ENCODE measurements around the gene NOS3.

Gene NOS3

DNA sequence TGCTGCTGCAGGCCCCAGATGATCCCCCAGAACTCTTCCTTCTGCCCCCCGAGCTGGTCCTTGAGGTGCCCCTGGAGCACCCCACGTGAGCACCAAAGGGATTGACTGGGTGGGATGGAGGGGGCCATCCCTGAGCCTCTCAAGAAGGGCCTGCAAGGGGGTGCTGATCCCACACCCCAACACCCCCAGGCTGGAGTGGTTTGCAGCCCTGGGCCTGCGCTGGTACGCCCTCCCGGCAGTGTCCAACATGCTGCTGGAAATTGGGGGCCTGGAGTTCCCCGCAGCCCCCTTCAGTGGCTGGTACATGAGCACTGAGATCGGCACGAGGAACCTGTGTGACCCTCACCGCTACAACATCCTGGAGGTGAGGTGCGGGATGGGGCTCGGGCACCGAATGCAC, 8.2 kb downstream of the NOS3 start:
- Histone ChIP-seq H3K9me3 (no peaks in the 10 kb centered on the region), H3K4me3 (no peak overlapping the region), H3K4me1 (no peaks in the 10 kb centered on the region; the same call in 1 of the 2 replicates), H3K27me3 (ENCODE audit: low read depth) (no peaks in the 10 kb centered on the region), H3K36me3 (replicated peaks) (no peaks in the 10 kb centered on the region)
- in situ Hi-C loops (cut with MboI; ENCODE audit: low sequenced_read_pairs): no loop called here
- DNase-seq (ENCODE audit: low spot score in 2 of 2): no peak

DNA sequence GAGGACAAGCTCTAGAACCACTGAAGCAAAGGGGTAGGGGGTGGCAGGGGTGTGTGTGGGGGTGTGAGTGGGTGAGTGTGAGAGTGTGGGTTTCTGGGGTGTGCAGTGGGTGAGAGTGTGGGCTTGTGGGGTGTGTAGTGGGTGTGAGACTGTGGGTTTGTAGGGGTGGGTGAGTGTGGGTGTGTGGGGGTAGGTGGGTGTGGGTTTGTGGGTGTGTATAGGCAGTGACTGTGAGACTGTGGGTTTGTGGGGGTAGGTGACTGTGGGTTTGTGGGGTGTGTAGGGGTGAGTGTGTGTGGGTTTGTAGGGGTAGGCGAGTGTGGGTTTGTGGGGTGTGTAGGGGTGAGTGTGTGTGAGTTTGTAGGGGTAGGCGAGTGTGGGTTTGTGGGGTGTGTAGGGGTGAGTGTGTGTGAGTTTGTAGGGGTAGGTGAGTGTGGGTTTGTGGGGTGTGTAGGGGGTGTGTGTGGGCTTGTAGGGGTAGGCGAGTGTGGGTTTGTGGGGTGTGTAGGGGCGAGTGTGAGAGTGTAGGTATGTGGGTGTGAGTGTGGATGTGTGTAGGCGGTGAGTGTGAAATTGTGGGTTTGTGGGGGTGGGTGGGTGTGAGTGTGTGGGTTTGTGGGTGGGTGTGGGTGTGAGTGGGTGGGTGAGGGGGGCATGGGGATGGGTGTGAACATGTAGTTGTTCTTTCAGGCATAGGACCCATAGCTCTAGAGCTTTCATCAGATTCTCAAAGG, 8.8 kb downstream of the NOS3 start:
- Histone ChIP-seq H3K36me3 (replicated peaks) (no peaks in the 10 kb centered on the region), H3K4me3 (no peak overlapping the region), H3K9me3 (no peaks in the 10 kb centered on the region), H3K27me3 (ENCODE audit: low read depth) (no peaks in the 10 kb centered on the region), H3K4me1 (no peaks in the 10 kb centered on the region; the same call in 1 of the 2 replicates)
- DNase-seq (ENCODE audit: low spot score in 2 of 2): no peak
- in situ Hi-C loops (cut with MboI; ENCODE audit: low sequenced_read_pairs): no loop called here

DNA sequence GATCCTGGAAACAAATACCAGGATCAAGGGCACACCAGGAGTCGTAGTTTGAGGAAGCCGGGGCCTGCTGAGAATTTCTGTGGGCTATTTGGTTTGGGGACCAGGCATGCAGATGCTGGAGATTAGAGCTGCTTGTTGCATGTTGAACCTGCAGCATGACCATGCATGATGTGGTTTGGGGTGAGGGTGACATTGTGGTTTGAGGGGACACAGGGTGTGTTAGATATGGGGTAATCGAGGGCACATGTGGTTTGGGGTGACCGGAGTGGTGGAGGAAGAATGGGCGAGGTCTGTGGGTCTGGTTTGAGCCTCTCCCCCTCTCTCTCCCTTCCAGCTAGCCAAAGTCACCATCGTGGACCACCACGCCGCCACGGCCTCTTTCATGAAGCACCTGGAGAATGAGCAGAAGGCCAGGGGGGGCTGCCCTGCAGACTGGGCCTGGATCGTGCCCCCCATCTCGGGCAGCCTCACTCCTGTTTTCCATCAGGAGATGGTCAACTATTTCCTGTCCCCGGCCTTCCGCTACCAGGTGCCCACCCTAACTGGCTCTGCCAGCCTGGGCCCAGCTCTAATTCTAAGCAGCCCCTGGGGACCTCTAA, 10.2 kb downstream of the NOS3 start:
- H3K36me3 ChIP-seq (replicated peaks): no peaks in the 10 kb centered on the region
- no peaks in the 10 kb centered on the region; the same call in 1 of the 2 replicates for H3K4me1 ChIP-seq
- no peaks in the 10 kb centered on the region for H3K27me3 ChIP-seq (ENCODE audit: low read depth)
- H3K4me3 ChIP-seq: no peak overlapping the region
- no peaks in the 10 kb centered on the region for H3K9me3 ChIP-seq
- DNase-seq (ENCODE audit: low spot score in 2 of 2): no peak
- in situ Hi-C loops (cut with MboI; ENCODE audit: low sequenced_read_pairs): no loop called here

GRCh38 chr7:151001546-151001945, 10.7 kb downstream of the NOS3 start:
- H3K4me3 ChIP-seq: no peak overlapping the region
- no peak for DNase-seq (ENCODE audit: low spot score in 2 of 2)
- no peaks in the 10 kb centered on the region for H3K27me3 ChIP-seq (ENCODE audit: low read depth)
- no peaks in the 10 kb centered on the region; the same call in 1 of the 2 replicates for H3K4me1 ChIP-seq
- in situ Hi-C loops (cut with MboI; ENCODE audit: low sequenced_read_pairs): no loop called here
- no peaks in the 10 kb centered on the region for H3K9me3 ChIP-seq
- H3K36me3 ChIP-seq (replicated peaks): no peaks in the 10 kb centered on the region

GRCh38 chr7:151003572-151003971, 12.8 kb downstream of the NOS3 start:
- Histone ChIP-seq H3K36me3 (replicated peaks) (no peaks in the 10 kb centered on the region), H3K9me3 (no peaks in the 10 kb centered on the region), H3K4me1 (no peaks in the 10 kb centered on the region; the same call in 1 of the 2 replicates), H3K4me3 (no peak overlapping the region), H3K27me3 (ENCODE audit: low read depth) (no peaks in the 10 kb centered on the region)
- in situ Hi-C loops (cut with MboI; ENCODE audit: low sequenced_read_pairs): no loop called here
- DNase-seq (ENCODE audit: low spot score in 2 of 2): no peak

DNA sequence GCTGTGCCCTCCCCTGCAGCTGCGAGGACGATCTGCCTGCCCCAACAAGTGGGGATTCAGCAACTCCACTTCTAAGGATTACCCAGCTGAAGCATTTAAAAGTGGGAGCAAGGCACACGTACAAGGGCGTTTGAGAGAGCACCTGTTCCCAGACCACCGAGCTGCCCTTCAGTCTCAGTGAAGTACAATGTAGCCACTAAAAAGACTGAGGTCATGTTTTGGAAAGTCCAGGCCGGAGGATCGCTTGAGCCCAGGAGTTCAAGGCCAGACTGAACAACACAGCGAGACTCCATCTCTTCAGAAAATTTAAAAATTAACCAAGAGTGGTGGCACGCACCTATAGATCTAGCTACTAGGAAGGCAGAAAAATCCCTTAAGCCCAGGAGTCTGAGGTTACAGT, 14.7 kb downstream of the NOS3 start:
- in situ Hi-C loops (cut with MboI; ENCODE audit: low sequenced_read_pairs): no loop called here
- no peaks in the 10 kb centered on the region; the same call in 1 of the 2 replicates for H3K4me1 ChIP-seq
- no peaks in the 10 kb centered on the region for H3K27me3 ChIP-seq (ENCODE audit: low read depth)
- no peak for DNase-seq (ENCODE audit: low spot score in 2 of 2)
- no peaks in the 10 kb centered on the region for H3K9me3 ChIP-seq
- H3K36me3 ChIP-seq (replicated peaks): no peaks in the 10 kb centered on the region
- no peak overlapping the region for H3K4me3 ChIP-seq

DNA sequence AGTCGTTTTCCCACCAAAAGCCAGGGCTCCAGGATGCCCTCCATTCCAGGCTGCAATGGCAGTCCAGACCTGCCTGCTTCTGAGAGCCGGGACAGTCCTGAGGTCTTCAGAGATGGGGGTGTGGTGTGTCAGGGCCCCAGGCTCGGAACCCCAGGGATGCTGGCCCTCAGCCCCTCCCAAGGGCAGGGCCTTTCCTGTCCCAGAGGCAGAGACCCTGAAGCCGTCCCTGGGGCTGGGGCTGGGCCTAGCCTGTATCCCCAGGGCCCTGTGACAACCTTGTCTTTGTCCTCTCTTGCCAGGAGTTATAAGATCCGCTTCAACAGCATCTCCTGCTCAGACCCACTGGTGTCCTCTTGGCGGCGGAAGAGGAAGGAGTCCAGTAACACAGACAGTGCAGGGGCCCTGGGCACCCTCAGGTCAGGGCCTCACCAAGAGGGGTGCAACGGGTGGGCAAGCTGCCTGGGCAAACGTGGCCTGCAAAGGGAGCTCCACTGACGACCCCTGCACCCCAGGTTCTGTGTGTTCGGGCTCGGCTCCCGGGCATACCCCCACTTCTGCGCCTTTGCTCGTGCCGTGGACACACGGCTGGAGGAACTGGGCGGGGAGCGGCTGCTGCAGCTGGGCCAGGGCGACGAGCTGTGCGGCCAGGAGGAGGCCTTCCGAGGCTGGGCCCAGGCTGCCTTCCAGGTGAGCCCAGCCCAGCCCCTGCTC, 15.9 kb downstream of the NOS3 start:
- in situ Hi-C loops (cut with MboI; ENCODE audit: low sequenced_read_pairs): no loop called here
- Histone ChIP-seq H3K9me3 (no peaks in the 10 kb centered on the region), H3K27me3 (ENCODE audit: low read depth) (no peaks in the 10 kb centered on the region), H3K4me1 (no peaks in the 10 kb centered on the region; the same call in 1 of the 2 replicates), H3K4me3 (no peak overlapping the region), H3K36me3 (replicated peaks) (no peaks in the 10 kb centered on the region)
- DNase-seq (ENCODE audit: low spot score in 2 of 2): no peak

DNA sequence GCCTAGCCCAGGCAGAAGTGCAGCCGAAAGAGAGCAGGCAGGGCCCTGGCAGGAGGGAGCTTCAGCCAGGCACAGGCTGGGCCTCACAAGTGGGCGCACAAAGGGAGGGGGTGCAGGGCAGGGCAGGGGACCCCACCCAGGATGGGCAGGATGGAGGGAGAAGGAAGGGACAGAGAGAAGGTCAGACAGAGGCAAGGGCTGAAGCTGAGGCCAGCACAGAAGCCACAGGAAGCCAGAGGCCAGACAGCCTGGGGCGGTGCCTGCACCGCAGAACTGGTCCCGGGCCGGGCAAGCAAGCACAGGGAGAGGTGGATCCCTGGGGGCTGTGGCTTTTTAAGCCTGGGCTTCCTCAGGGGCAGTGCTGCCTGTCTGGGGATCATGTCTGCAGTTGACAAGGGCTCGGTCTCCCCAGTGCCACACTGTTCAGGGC, 16.7 kb downstream of the NOS3 start:
- Histone ChIP-seq H3K27me3 (ENCODE audit: low read depth) (no peaks in the 10 kb centered on the region), H3K36me3 (replicated peaks) (no peaks in the 10 kb centered on the region), H3K9me3 (no peaks in the 10 kb centered on the region), H3K4me3 (no peak overlapping the region), H3K4me1 (no peaks in the 10 kb centered on the region; the same call in 1 of the 2 replicates)
- in situ Hi-C loops (cut with MboI; ENCODE audit: low sequenced_read_pairs): no loop called here
- DNase-seq (ENCODE audit: low spot score in 2 of 2): no peak

DNA sequence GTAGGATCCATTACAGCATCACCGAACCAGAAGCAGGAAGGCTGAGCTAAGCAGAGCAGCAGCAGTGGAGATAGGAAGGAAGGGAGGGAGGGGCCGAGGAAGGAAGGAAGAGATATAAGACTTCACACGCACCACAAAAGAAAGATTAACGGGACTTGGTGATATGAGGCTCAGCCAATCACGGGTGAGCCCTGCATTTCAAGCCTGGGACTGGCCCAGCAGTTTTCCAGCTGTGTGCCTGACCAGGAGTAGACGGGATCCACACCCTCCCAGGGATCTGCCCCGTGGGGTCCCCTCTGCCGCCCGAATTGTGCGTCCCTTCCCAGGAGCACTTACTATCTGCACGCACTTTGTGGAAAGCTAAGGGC, 17.3 kb downstream of the NOS3 start:
- Histone ChIP-seq H3K4me1 (no peaks in the 10 kb centered on the region; the same call in 1 of the 2 replicates), H3K36me3 (replicated peaks) (no peaks in the 10 kb centered on the region), H3K4me3 (no peak overlapping the region), H3K9me3 (no peaks in the 10 kb centered on the region), H3K27me3 (ENCODE audit: low read depth) (no peaks in the 10 kb centered on the region)
- no peak for DNase-seq (ENCODE audit: low spot score in 2 of 2)
- in situ Hi-C loops (cut with MboI; ENCODE audit: low sequenced_read_pairs): no loop called here

DNA sequence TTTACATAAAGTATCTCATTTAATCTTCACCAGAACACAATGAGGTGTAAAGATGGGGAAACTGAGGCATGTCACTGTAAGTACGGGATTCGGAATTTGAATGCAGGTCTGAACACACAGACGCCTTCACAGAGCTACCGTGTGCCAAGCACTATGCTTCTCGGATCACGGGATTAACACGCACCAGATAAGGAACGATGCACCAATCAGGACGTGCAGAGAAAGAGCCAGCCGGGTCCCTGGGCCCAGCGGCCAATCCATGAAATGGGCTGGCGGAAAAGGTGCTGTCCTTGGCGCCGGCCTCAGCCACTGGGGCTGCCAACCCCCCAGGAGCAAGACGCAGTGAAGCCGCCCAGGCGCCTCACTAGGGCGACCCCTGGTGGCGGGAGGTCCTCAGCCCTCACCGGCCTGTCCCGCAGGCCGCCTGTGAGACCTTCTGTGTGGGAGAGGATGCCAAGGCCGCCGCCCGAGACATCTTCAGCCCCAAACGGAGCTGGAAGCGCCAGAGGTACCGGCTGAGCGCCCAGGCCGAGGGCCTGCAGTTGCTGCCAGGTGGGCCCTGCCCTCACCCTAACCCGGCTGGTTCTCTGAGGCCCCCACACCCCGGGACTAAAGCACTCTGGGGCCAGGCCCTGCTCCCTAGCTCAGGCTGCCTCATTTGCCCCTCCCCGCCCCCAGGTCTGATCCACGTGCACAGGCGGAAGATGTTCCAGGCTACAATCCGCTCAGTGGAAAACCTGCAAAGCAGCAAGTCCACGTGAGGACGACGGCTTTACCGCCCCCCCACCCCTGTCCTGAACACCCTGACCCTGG, 17.9 kb downstream of the NOS3 start:
- Histone ChIP-seq H3K36me3 (replicated peaks) (no peaks in the 10 kb centered on the region), H3K27me3 (ENCODE audit: low read depth) (no peaks in the 10 kb centered on the region), H3K4me3 (no peak overlapping the region), H3K9me3 (no peaks in the 10 kb centered on the region), H3K4me1 (no peaks in the 10 kb centered on the region)
- in situ Hi-C loops (cut with MboI; ENCODE audit: low sequenced_read_pairs): no loop called here
- peak in 1 of 2 experiments; percentile 60 for DNase-seq (ENCODE audit: low spot score in 2 of 2)

DNA sequence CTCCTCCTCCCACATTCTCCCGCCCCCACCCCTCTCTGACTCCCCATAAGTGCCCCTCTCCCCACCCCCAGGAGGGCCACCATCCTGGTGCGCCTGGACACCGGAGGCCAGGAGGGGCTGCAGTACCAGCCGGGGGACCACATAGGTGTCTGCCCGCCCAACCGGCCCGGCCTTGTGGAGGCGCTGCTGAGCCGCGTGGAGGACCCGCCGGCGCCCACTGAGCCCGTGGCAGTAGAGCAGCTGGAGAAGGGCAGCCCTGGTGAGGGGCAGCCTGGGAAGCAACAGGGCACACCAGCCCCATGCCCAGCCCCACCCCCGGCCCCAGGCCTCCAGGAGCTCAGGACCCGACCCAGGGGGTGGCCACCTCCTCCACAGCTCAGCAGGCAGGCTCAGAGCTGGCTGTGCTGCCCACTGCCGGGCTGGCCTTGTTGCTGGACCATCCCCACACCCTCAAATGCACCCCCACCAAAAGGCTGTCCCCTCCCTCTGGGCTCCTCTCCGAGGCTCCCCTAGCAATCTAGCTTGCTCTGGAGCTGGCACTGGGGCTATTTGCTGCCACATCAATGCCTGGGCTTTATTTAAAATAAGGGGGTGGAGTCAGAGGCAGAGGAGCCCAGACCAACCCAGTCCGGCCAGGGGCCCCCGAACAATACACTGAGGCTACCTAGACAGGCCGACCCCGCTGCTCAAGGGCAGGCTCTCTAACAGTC, 18.7 kb downstream of the NOS3 start:
- no peaks in the 10 kb centered on the region for H3K9me3 ChIP-seq
- no peaks in the 10 kb centered on the region for H3K27me3 ChIP-seq (ENCODE audit: low read depth)
- H3K4me1 ChIP-seq: no peaks in the 10 kb centered on the region
- in situ Hi-C loops (cut with MboI; ENCODE audit: low sequenced_read_pairs): no loop called here
- DNase-seq (ENCODE audit: low spot score in 2 of 2): no peak
- no peak overlapping the region for H3K4me3 ChIP-seq
- H3K36me3 ChIP-seq (replicated peaks): no peaks in the 10 kb centered on the region

GRCh38 chr7:151010037-151010306, 19.2 kb downstream of the NOS3 start:
- H3K36me3 ChIP-seq (replicated peaks): no peaks in the 10 kb centered on the region
- H3K4me1 ChIP-seq: no peaks in the 10 kb centered on the region
- H3K9me3 ChIP-seq: no peaks in the 10 kb centered on the region
- in situ Hi-C loops (cut with MboI; ENCODE audit: low sequenced_read_pairs): no loop called here
- DNase-seq (ENCODE audit: low spot score in 2 of 2): no peak
- no peaks in the 10 kb centered on the region for H3K27me3 ChIP-seq (ENCODE audit: low read depth)
- H3K4me3 ChIP-seq: no peak overlapping the region

- in situ Hi-C loops (cut with MboI; ENCODE audit: low sequenced_read_pairs): no loop called here
- H3K9me3 ChIP-seq: no peaks in the 10 kb centered on the region
- no peaks in the 10 kb centered on the region for H3K4me1 ChIP-seq
- no peaks in the 10 kb centered on the region for H3K27me3 ChIP-seq (ENCODE audit: low read depth)
- DNase-seq (ENCODE audit: low spot score in 2 of 2): no peak
- no peak overlapping the region for H3K4me3 ChIP-seq
- H3K36me3 ChIP-seq (replicated peaks): no peaks in the 10 kb centered on the region
Measured at GRCh38 chr7:151010307-151011096, 19.7 kb downstream of the NOS3 start.
